GM23248 (cell line): ENCODE results near the gene SYNGR3. TPM values are rescaled to one million over a fixed set of nuclear protein-coding genes. Genes with fewer than 3 reads are reported as not detected.

ENCODE experiments used
- DNase-seq: peaks from one replicate; pipeline ENCODE4 v3.0.0-alpha.2; 2015
- H2AFZ ChIP-seq: fragments of 200-600 bp; sonication (generic); 2 replicates; pipeline ENCODE4 v1.6.1; 2016; ENCODE audit warnings: antibody characterized with exemption
- H3F3A ChIP-seq: fragments of 200-600 bp; sonication (generic); 2 replicates; pipeline ENCODE4 v1.6.1; 2016; ENCODE audit warnings: mild to moderate bottlenecking, antibody characterized with exemption, mixed run types; ENCODE audit not compliant: insufficient read depth
- H3K27ac ChIP-seq: fragments of 200-600 bp; sonication (generic); 2 replicates; pipeline ENCODE4 v1.5.1; 2016; ENCODE audit warnings: mild to moderate bottlenecking
- H3K27me3 ChIP-seq: fragments of 200-600 bp; sonication (generic); replicated peaks from 2 replicates; pipeline ENCODE4 v1.6.1; 2016; ENCODE audit warnings: mild to moderate bottlenecking; ENCODE audit not compliant: insufficient read depth
- H3K36me3 ChIP-seq: fragments of 200-600 bp; sonication (generic); 2 replicates; pipeline ENCODE4 v1.6.1; 2016; ENCODE audit warnings: low read depth, mild to moderate bottlenecking
- H3K4me1 ChIP-seq: fragments of 200-600 bp; sonication (generic); 2 replicates; pipeline ENCODE4 v1.6.1; 2016; ENCODE audit warnings: mild to moderate bottlenecking; ENCODE audit not compliant: insufficient read depth
- H3K4me2 ChIP-seq: fragments of 200-600 bp; sonication (generic); one replicate; pipeline ENCODE4 v1.6.1; 2016; ENCODE audit warnings: mild to moderate bottlenecking; ENCODE audit not compliant: unreplicated experiment
- H3K4me3 ChIP-seq: fragments of 200-600 bp; sonication (generic); 2 replicates; pipeline ENCODE4 v1.5.1; 2016; ENCODE audit warnings: mild to moderate bottlenecking
- H3K79me2 ChIP-seq: fragments of 200-600 bp; sonication (generic); 2 replicates; pipeline ENCODE4 v1.6.1; 2016; ENCODE audit warnings: mild to moderate bottlenecking; ENCODE audit not compliant: insufficient read depth
- H3K9ac ChIP-seq: fragments of 200-600 bp; sonication (generic); 2 replicates; pipeline ENCODE4 v1.6.1; 2016; ENCODE audit warnings: mild to moderate bottlenecking
- H3K9me2 ChIP-seq: fragments of 200-600 bp; sonication (generic); 2 replicates; pipeline ENCODE4 v1.6.1; 2016; ENCODE audit warnings: mixed run types, mild to moderate bottlenecking, moderate library complexity; ENCODE audit not compliant: insufficient read depth
- H3K9me3 ChIP-seq: fragments of 200-600 bp; sonication (generic); one replicate; pipeline ENCODE4 v1.6.1; 2017; ENCODE audit warnings: low read depth
- H4K20me1 ChIP-seq: fragments of 200-600 bp; sonication (generic); 2 replicates; pipeline ENCODE4 v1.6.0; 2016; ENCODE audit not compliant: insufficient read depth
- EZH2 ChIP-seq: fragments of 200-600 bp; sonication (generic); IDR thresholded peaks from 2 replicates; pipeline ENCODE4 v1.6.1; 2018; ENCODE audit warnings: antibody characterized with exemption, mild to moderate bottlenecking; ENCODE audit not compliant: insufficient read depth, poor library complexity, severe bottlenecking
- EZH2phosphoT487 ChIP-seq: fragments of 200-600 bp; sonication (generic); IDR thresholded peaks from 2 replicates; pipeline ENCODE4 v1.6.1; 2018; ENCODE audit warnings: antibody characterized with exemption, moderate library complexity, mild to moderate bottlenecking, low read depth; ENCODE audit not compliant: insufficient read depth
- WGBS, 2 experiments: methylation state at CpG; one replicate each; pipeline ENCODE4 v1.1.6; 2015 to 2017; ENCODE audit warnings: low lambda C conversion rate in 2 of 2, low coverage in 1 of 2; ENCODE audit errors: missing lambda C conversion rate in 2 of 2; 5-methylcytosine and 5-hydroxymethylcytosine counted together
- in situ Hi-C: fragments of 300-500 bp; cut with MboI; formaldehyde crosslinking; loops from 2 replicates; pipeline ENCODE4 v1.15.0; 2020
- polyA plus RNA-seq: library from polyadenylated mRNA; unstranded; fragments of >200 nt; fragmentation: Nextera tagmentation; extraction: Ambion mirVana; gene quantifications from 2 replicates; pipeline ENCODE4 v1.2.1, GENCODE V29; 2016
- total RNA-seq: library from RNA; depleted of rRNA; stranded (reverse); fragments of >200 nt; shearing (Covaris generic); gene quantifications from 2 replicates; pipeline ENCODE4 v1.2.3, GENCODE V29; 2014

SYNGR3 gene
- total and polyA plus RNA-seq, 2 experiments from 2014 or later: 0.22 to 1.3 TPM

DNA sequence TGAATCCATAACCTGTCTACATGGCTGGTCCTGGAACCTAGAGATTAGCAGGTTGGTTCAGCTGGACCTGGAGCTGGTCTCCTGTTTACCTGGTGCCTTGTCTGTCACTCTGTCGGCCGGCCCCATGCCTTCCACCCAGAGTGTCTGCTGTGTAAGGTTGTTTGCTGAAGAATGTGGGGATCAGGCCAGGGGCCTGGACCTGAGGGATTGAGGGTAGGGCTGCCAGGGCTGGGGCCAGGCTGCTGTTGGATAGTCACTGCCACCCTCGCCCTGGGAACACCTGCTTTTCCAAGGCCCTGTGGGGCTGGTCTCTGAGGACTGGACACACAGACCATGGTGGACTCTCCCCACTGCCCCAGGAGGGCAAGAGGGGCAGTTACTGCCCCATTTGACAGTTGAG, 38.4 kb downstream of the SYNGR3 start:
- Histone ChIP-seq H3K27ac (no peak overlapping the region), H2AFZ (no peak overlapping the region)

DNA sequence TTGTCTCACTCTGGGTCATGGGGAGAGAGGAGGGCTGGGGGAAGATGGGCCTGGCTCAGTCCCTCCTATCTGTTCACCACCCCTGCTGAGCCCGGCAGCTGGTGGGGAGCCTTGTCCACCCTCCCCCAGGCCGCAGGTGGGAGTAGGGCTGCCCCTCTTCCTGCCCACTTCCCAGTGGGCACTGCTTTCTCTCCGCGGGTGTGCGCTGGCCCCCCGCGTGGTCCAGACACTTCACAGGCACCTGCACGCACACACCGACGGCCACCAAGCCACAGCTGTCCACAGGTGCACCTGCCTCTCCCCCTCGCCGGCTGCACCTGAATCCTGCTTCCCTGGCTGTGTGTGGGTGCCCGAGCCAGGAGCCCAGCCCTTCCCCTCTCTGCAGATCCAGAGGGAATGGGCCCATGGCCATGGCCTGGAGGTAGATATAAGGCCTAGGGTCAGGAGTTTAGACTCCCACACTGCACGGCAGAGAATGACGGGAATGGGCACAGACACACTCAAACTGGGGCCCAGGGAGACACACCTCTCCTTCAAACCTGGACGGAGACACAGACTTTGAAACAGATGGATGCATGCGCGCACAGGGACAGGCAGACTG, 39.0 kb downstream of the SYNGR3 start:
- Histone ChIP-seq H2AFZ (no peak overlapping the region), H3K4me1 (peaks cover 11% of the 10 kb centered on the region), H3K9me3 (no peaks in the 10 kb centered on the region), H3K4me2 (no peak overlapping the region), H3K9me2 (no peaks in the 10 kb centered on the region), H3K36me3 (no peaks in the 10 kb centered on the region), H4K20me1 (no peaks in the 10 kb centered on the region), H3K27ac (no peak overlapping the region), H3K4me3 (no peak overlapping the region), H3K79me2 (no peaks in the 10 kb centered on the region), H3K9ac (no peak overlapping the region), H3F3A (no peaks in the 10 kb centered on the region), H3K27me3 (no peaks in the 10 kb centered on the region)
- in situ Hi-C loops: loop anchor here (10.0 kb wide), 1 partner anchor 116 kb away; the partner anchor contains the start of gene RAB26
- DNase-seq: no peak
- no peak for TF ChIP-seq EZH2
- 85 to 88% methylated on average over 15 to 18 of the region's 18 CpGs for WGBS, 2 experiments

More for the DNA sequence above, 38.4 kb downstream of the SYNGR3 start:
- no peak overlapping the region; the same call in 1 of the 2 replicates for H3K4me3 ChIP-seq
- no peak for DNase-seq
- H3K79me2 ChIP-seq: no peaks in the 10 kb centered on the region
- WGBS, 2 experiments: 98% methylated on average over 3 of the region's 3 CpGs
- H3K9me3 ChIP-seq: no peaks in the 10 kb centered on the region
- in situ Hi-C loops: loop anchor here (10.0 kb wide), 1 partner anchor 117 kb away; the partner anchor contains the start of gene RAB26
- peaks cover 6% of the 10 kb centered on the region for H3K4me1 ChIP-seq
- no peaks in the 10 kb centered on the region for H4K20me1 ChIP-seq
- no peaks in the 10 kb centered on the region for H3K9me2 ChIP-seq
- H3F3A ChIP-seq: no peaks in the 10 kb centered on the region
- no peak overlapping the region for H3K4me2 ChIP-seq
- H3K9ac ChIP-seq: no peak overlapping the region
- no peaks in the 10 kb centered on the region for H3K36me3 ChIP-seq
- no peaks in the 10 kb centered on the region for H3K27me3 ChIP-seq
- TF ChIP-seq EZH2phosphoT487 (no peak), EZH2 (no peak)

DNA sequence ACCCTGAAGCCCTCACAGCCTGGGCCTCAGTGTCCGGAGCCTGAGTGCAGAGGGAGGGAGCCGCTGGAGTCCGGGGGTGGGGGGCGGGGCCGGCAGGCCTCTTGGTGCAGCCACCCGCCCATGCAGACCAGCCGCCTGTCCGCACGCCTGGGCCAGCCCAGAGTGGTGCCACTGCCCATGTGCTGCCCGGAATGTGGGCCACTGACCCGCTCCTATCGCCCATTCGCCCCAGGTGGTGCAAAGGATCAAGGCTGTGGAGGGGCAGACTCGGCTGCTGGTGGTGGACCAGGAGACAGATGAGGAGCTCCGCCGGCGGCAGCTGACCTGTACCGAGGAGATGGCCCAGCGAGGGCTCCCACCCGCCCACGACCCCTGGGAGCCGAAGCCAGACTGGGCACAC, 39.6 kb downstream of the SYNGR3 start:
- Histone ChIP-seq H3K4me2 (no peak overlapping the region), H2AFZ (no peak overlapping the region)
- in situ Hi-C loops: loop anchor here (10.0 kb wide), 1 partner anchor 115 kb away; the partner anchor contains the start of gene RAB26

DNA sequence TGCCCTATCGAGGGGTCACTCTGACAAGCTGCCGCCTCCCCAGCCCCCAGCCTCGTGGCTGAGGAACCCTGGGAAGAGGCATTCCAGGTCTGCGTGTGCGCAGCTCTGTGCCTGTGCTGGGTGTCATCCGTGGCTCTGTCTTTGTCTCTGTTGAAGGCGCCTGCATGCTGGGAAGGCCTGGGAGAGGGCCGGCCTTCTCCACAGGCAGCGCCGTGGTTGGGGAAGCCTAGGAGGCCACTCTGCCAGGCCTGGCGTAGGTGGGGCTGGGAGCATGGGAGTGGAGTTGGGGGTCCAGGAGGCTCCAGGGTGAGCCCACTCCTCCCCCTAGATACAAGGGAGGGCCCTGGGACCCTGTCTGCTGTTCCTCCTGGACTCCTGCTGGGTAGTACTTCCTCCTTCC, 40.3 kb downstream of the SYNGR3 start:
- H2AFZ ChIP-seq: no peak overlapping the region
- H3K36me3 ChIP-seq: no peaks in the 10 kb centered on the region
- no peaks in the 10 kb centered on the region for H3K27me3 ChIP-seq
- H3K79me2 ChIP-seq: peaks cover 5% of the 10 kb centered on the region; the same call in 1 of the 2 replicates
- no peaks in the 10 kb centered on the region for H3K9me3 ChIP-seq
- H3F3A ChIP-seq: no peaks in the 10 kb centered on the region
- WGBS, 2 experiments: 94% methylated on average over 11 of the region's 11 CpGs
- no peak overlapping the region for H3K4me3 ChIP-seq
- no peak for TF ChIP-seq EZH2phosphoT487
- TF ChIP-seq EZH2: no peak
- no peak overlapping the region for H3K4me2 ChIP-seq
- no peak for DNase-seq
- in situ Hi-C loops: no loop called here
- H3K9me2 ChIP-seq: no peaks in the 10 kb centered on the region
- no peaks in the 10 kb centered on the region for H4K20me1 ChIP-seq
- peaks cover 14% of the 10 kb centered on the region for H3K4me1 ChIP-seq
- no peak overlapping the region for H3K9ac ChIP-seq
- no peak overlapping the region for H3K27ac ChIP-seq

More for the DNA sequence above, 39.6 kb downstream of the SYNGR3 start:
- Histone ChIP-seq H3K27ac (no peak overlapping the region), H3K4me3 (no peak overlapping the region), H3K27me3 (no peaks in the 10 kb centered on the region), H3K9ac (no peak overlapping the region), H3K9me3 (no peaks in the 10 kb centered on the region), H3K4me1 (peaks cover 14% of the 10 kb centered on the region), H3K79me2 (no peaks in the 10 kb centered on the region), H3K36me3 (no peaks in the 10 kb centered on the region), H3K9me2 (no peaks in the 10 kb centered on the region), H3F3A (no peaks in the 10 kb centered on the region), H4K20me1 (no peaks in the 10 kb centered on the region)
- WGBS, 2 experiments: 83 to 96% methylated on average over 17 to 21 of the region's 22 CpGs
- TF ChIP-seq EZH2phosphoT487 (no peak), EZH2 (no peak)
- DNase-seq: no peak
